ENCODE results near the gene UBAC2. TPM values are rescaled to one million over a fixed set of nuclear protein-coding genes. Genes with fewer than 3 reads are reported as not detected.

UBAC2 gene
- total and polyA plus RNA-seq, 2 of the 8 experiments (the other 6 are each of a cell fraction or from before 2014, with no cell fraction given): 75.9 to 76.9 TPM

- H2BK15ac ChIP-seq (ENCODE audit: low read length): no peak overlapping the region
- no peak overlapping the region for H2BK5ac ChIP-seq (ENCODE audit: low read depth, low read length)
- no peak overlapping the region for H3K14ac ChIP-seq (ENCODE audit: insufficient read length)
- ChIA-PET CTCF (ENCODE audit: partially characterized antibody) (interaction anchor here (0.5 to 0.9 kb wide), 5 partner anchors 8 to 1139 kb away, joined by 3 to 5 read pairs (median 3); no protein-coding TSS in a partner anchor), POLR2A (ENCODE audit: partially characterized antibody) (no interaction called here)
- H2BK120ac ChIP-seq (replicated peaks; ENCODE audit: low read depth, low read length): no peak overlapping the region
- H4K91ac ChIP-seq (replicated peaks; ENCODE audit: insufficient read length, low read length): no peak overlapping the region
- H3K36me3 ChIP-seq (ENCODE audit: control insufficient read depth in 2 of 4, insufficient read depth in 4 of 4, low read length in 3 of 4): no peaks in the 10 kb centered on the region; a peak in 1 of 8 replicates
- no peaks in the 10 kb centered on the region for H3K27me3 ChIP-seq (replicated peaks in 1 of 4; ENCODE audit: control insufficient read depth in 3 of 4, extremely low read depth in 1 of 4, insufficient read depth in 3 of 4, low read length in 3 of 4)
- H3K27ac ChIP-seq (ENCODE audit: low read depth, low read length): no peak overlapping the region
- no peak overlapping the region for H3K56ac ChIP-seq (replicated peaks; ENCODE audit: insufficient read length, low read depth, low read length)
- no peak overlapping the region for H2BK20ac ChIP-seq (ENCODE audit: low read length)
- no peaks in the 10 kb centered on the region for H3K23me2 ChIP-seq (ENCODE audit: low read depth, low read length)
- 89% methylated on average over 7 of the region's 7 CpGs; no CpG with 5 or more reads in 1 of the 2 experiments for WGBS, 2 experiments (ENCODE audit: extremely low coverage in 1 of 2, insufficient coverage in 1 of 2, insufficient read length in 1 of 2, insufficient replicate concordance in 2 of 2, low coverage in 1 of 2, low lambda C conversion rate in 2 of 2, missing lambda C conversion rate in 1 of 2)
- H4K8ac ChIP-seq (ENCODE audit: extremely low read depth, insufficient read depth, low read length): peak overlapping the region; percentile 87
- H3K4me1 ChIP-seq (replicated peaks in 1 of 4; ENCODE audit: control insufficient read depth in 3 of 4, insufficient read depth in 4 of 4, low read length in 3 of 4): peaks cover 0 to 3% (median 0%) of the 10 kb centered on the region in 4 experiments; a peak in 1 of 7 replicates
- H3K4me3 ChIP-seq (ENCODE audit: extremely low read depth in 1 of 4, insufficient read depth in 2 of 4, low read depth in 3 of 4, low read length in 4 of 4): no peak overlapping the region
- no peak overlapping the region for H2AK5ac ChIP-seq (ENCODE audit: low read depth, low read length)
- H4K5ac ChIP-seq (ENCODE audit: insufficient read length, low read depth, low read length): no peak overlapping the region
- H3K18ac ChIP-seq (ENCODE audit: extremely low read depth, low read length): no peak overlapping the region
- FAIRE-seq (no peak), DNase-seq (ENCODE audit: low read depth in 1 of 2, low spot score in 2 of 2) (no peak)
- no peak overlapping the region for H3K23ac ChIP-seq (ENCODE audit: insufficient read length)
- no peak overlapping the region for H2BK12ac ChIP-seq (ENCODE audit: low read depth, low read length)
- peak overlapping the region; percentile 27 for H3K4ac ChIP-seq (replicated peaks; ENCODE audit: insufficient read length, low read depth, low read length)
- no peaks in the 10 kb centered on the region; the same call in 1 of the 2 replicates for H3K79me1 ChIP-seq (ENCODE audit: low read depth, low read length)
- H2AFZ ChIP-seq (ENCODE audit: low read length): no peak overlapping the region
- H3K9me3 ChIP-seq (ENCODE audit: insufficient read depth in 2 of 2, low read depth in 1 of 2, low read length in 1 of 2): no peaks in the 10 kb centered on the region
- no peak overlapping the region for H3K4me2 ChIP-seq (ENCODE audit: insufficient read depth in 1 of 2, low read depth in 2 of 2, low read length in 2 of 2)
- peaks cover 4 to 7% of the 10 kb centered on the region in 2 experiments for H4K20me1 ChIP-seq (replicated peaks in 1 of 2; ENCODE audit: control insufficient read depth in 1 of 2, insufficient read depth in 2 of 2, low read length in 2 of 2)
- no peak overlapping the region for H3K9ac ChIP-seq (replicated peaks in 1 of 4; ENCODE audit: extremely low read depth in 1 of 4, low read depth in 3 of 4, low read length in 3 of 4)
- H3K79me2 ChIP-seq (ENCODE audit: control insufficient read depth in 1 of 2, insufficient read depth in 2 of 2, low read length in 2 of 2): no peaks in the 10 kb centered on the region
- no peak for TF ChIP-seq JUN (IDR thresholded peaks at IDR 0.05; ENCODE audit: low read depth, low read length)
- no peak for TF ChIP-seq MAFK (IDR thresholded peaks at IDR 0.05; ENCODE audit: low read depth, low read length)
- TF ChIP-seq POU5F1 (IDR thresholded peaks at IDR 0.05; ENCODE audit: low read depth, low read length): no peak
- no peak for TF ChIP-seq SAP30 (IDR thresholded peaks at IDR 0.05; ENCODE audit: insufficient read depth, insufficient replicate concordance, low read length)
- TF ChIP-seq CHD2 (IDR thresholded peaks at IDR 0.05; ENCODE audit: low read length): no peak
- TF ChIP-seq GABPA (IDR thresholded peaks at IDR 0.05; ENCODE audit: borderline replicate concordance, insufficient read depth, low read length): no peak
- TF ChIP-seq EGR1 (IDR thresholded peaks at IDR 0.05; ENCODE audit: borderline replicate concordance, low read depth, low read length): no peak
- TF ChIP-seq POLR2AphosphoS5 (IDR thresholded peaks at IDR 0.05; ENCODE audit: low read depth, low read length): no peak
- no peak for TF ChIP-seq SP4 (IDR thresholded peaks at IDR 0.05; ENCODE audit: low read length)
- TF ChIP-seq SUZ12 (IDR thresholded peaks at IDR 0.05; ENCODE audit: low read length): no peak
- no peak for TF ChIP-seq CREB1 (IDR thresholded peaks at IDR 0.05)
- TF ChIP-seq JUND (IDR thresholded peaks at IDR 0.05; ENCODE audit: low read length): no peak
- no peak for TF ChIP-seq BRCA1 (IDR thresholded peaks at IDR 0.05; ENCODE audit: low read depth, low read length)
- no peak for TF ChIP-seq CEBPB (IDR thresholded peaks at IDR 0.05; ENCODE audit: low read depth, low read length)
- TF ChIP-seq BCL11A (IDR thresholded peaks at IDR 0.05; ENCODE audit: low read depth in 2 of 2, low read length in 2 of 2): no peak
- TF ChIP-seq TCF12 (IDR thresholded peaks at IDR 0.05; ENCODE audit: low read depth, low read length): no peak
Observed at GRCh38 chr13:99312493-99312883, 111.8 kb downstream of the UBAC2 start.
